Measurements from ENCODE around the gene PCMT1.

DNA sequence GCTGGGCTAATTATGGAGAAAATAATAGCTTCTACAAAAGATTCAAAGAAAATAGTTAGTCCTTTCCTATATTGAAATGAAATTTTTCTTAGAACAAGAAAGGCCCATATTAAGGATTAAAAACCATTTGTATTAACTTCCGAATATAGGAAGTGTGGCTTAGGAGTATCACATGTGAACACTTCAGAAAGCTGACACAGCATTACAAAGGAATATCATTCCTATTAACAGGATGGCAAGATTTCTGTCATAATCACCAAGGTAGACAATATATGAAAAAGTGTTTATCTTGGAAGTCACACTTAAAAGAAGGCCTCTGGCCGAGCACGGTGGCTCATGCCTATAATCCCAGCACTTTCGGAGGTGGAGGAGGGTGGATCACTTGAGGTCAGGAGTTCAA, 26.3 kb upstream of the PCMT1 start:
- TF ChIP-seq SUZ12 (IDR thresholded peaks at IDR 0.05; ENCODE audit: unreplicated experiment), result no peak
- TF ChIP-seq SREBF2 (IDR thresholded peaks at IDR 0.05; ENCODE audit: low read length), result no peak
- no peak for TF ChIP-seq SRF (IDR thresholded peaks at IDR 0.05; ENCODE audit: low read depth in 2 of 2, low read length in 2 of 2)
- TF ChIP-seq, protein P1, sequence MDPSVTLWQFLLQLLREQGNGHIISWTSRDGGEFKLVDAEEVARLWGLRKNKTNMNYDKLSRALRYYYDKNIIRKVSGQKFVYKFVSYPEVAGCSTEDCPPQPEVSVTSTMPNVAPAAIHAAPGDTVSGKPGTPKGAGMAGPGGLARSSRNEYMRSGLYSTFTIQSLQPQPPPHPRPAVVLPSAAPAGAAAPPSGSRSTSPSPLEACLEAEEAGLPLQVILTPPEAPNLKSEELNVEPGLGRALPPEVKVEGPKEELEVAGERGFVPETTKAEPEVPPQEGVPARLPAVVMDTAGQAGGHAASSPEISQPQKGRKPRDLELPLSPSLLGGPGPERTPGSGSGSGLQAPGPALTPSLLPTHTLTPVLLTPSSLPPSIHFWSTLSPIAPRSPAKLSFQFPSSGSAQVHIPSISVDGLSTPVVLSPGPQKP (IDR thresholded peaks at IDR 0.05; ENCODE audit: low read depth, low read length), result no peak
- TF ChIP-seq POLR2A (IDR thresholded peaks at IDR 0.05; ENCODE audit: low read depth, low read length), result no peak
- TF ChIP-seq, protein P2, sequence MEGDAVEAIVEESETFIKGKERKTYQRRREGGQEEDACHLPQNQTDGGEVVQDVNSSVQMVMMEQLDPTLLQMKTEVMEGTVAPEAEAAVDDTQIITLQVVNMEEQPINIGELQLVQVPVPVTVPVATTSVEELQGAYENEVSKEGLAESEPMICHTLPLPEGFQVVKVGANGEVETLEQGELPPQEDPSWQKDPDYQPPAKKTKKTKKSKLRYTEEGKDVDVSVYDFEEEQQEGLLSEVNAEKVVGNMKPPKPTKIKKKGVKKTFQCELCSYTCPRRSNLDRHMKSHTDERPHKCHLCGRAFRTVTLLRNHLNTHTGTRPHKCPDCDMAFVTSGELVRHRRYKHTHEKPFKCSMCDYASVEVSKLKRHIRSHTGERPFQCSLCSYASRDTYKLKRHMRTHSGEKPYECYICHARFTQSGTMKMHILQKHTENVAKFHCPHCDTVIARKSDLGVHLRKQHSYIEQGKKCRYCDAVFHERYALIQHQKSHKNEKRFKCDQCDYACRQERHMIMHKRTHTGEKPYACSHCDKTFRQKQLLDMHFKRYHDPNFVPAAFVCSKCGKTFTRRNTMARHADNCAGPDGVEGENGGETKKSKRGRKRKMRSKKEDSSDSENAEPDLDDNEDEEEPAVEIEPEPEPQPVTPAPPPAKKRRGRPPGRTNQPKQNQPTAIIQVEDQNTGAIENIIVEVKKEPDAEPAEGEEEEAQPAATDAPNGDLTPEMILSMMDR (IDR thresholded peaks at IDR 0.05 in 2 of 3, conservative IDR thresholded peaks at IDR 0.05 in 1 of 3; ENCODE audit: control insufficient read depth in 2 of 3, extremely low read depth in 1 of 3, insufficient read depth in 1 of 3, low read depth in 3 of 3, low read length in 3 of 3), result no peak
- no peak for TF ChIP-seq JUND (IDR thresholded peaks at IDR 0.05; ENCODE audit: low read depth, low read length)
- no peak for TF ChIP-seq CEBPB (IDR thresholded peaks at IDR 0.05; ENCODE audit: borderline replicate concordance in 1 of 2, low read depth in 2 of 2, low read length in 2 of 2)
- no peak for TF ChIP-seq TCF3 (IDR thresholded peaks at IDR 0.05; ENCODE audit: borderline replicate concordance, insufficient read depth, low read depth, low read length)
- TF ChIP-seq ATF7 (IDR thresholded peaks at IDR 0.05; ENCODE audit: low read depth), result no peak
